ENCODE results near the gene RBCK1. TPM values are rescaled to one million over a fixed set of nuclear protein-coding genes. Genes with fewer than 3 reads are reported as not detected.
"Not testable (repeated sequence)": the region's sequence is repeated elsewhere in the genome, so short reads cannot be mapped to it uniquely, and the experiment has no call there.

RBCK1 gene
- total RNA-seq, 1 donor from 2014 or later = 44.8 TPM

GRCh38 chr20:373171-373890 is 34.8 kb upstream of the RBCK1 start:
- intact Hi-C loops (cut with micrococcal nuclease) = no loop called here
- DNase-seq = peak; percentile 47
- peak; percentile 65 for ATAC-seq

GRCh38 chr20:375265-375889 is 32.7 kb upstream of the RBCK1 start:
- DNase-seq (no peak), ATAC-seq (no peak)
- intact Hi-C loops (cut with micrococcal nuclease) = no loop called here

- intact Hi-C loops (cut with micrococcal nuclease) = no loop called here
- ATAC-seq (no peak), DNase-seq (no peak)
Observed at GRCh38 chr20:376089-376488, 32.0 kb upstream of the RBCK1 start.

- intact Hi-C loops (cut with micrococcal nuclease) = no loop called here
- DNase-seq (no peak), ATAC-seq (no peak)
Observed at GRCh38 chr20:376750-377149, 31.3 kb upstream of the RBCK1 start.

GRCh38 chr20:377578-377977 is 30.5 kb upstream of the RBCK1 start:
- intact Hi-C loops (cut with micrococcal nuclease); ATAC-seq; DNase-seq: not testable (repeated sequence)

GRCh38 chr20:378961-379336 is 29.1 kb upstream of the RBCK1 start:
- DNase-seq = no peak
- intact Hi-C loops (cut with micrococcal nuclease) = no loop called here

GRCh38 chr20:380763-381580 is 27.1 kb upstream of the RBCK1 start:
- ATAC-seq (peak; percentile 70), DNase-seq (peak; percentile 66)
- intact Hi-C loops (cut with micrococcal nuclease) = no loop called here

More at GRCh38 chr20:378961-379336, 29.1 kb upstream of the RBCK1 start:
- ATAC-seq = no peak

- ATAC-seq (peak; percentile 89), DNase-seq (peak; percentile 75)
- intact Hi-C loops (cut with micrococcal nuclease) = no loop called here
Observed at GRCh38 chr20:381581-382290, 26.4 kb upstream of the RBCK1 start.

GRCh38 chr20:382291-383115 is 25.6 kb upstream of the RBCK1 start:
- intact Hi-C loops (cut with micrococcal nuclease) = no loop called here
- DNase-seq = no peak
- ATAC-seq = peak; percentile 22

- DNase-seq (no peak), ATAC-seq (no peak)
- intact Hi-C loops (cut with micrococcal nuclease) = no loop called here
Observed at GRCh38 chr20:383889-384288, 24.2 kb upstream of the RBCK1 start.

GRCh38 chr20:384723-385122 is 23.4 kb upstream of the RBCK1 start:
- no peak for DNase-seq
- intact Hi-C loops (cut with micrococcal nuclease) = no loop called here

GRCh38 chr20:385448-385847 is 22.7 kb upstream of the RBCK1 start:
- no peak for DNase-seq
- ATAC-seq = no peak
- intact Hi-C loops (cut with micrococcal nuclease) = no loop called here

More at GRCh38 chr20:384723-385122, 23.4 kb upstream of the RBCK1 start:
- ATAC-seq = no peak

GRCh38 chr20:386634-387033 is 21.5 kb upstream of the RBCK1 start:
- DNase-seq; intact Hi-C loops (cut with micrococcal nuclease); ATAC-seq: not testable (repeated sequence)

GRCh38 chr20:387520-387919 is 20.6 kb upstream of the RBCK1 start:
- intact Hi-C loops (cut with micrococcal nuclease) = no loop called here
- DNase-seq = no peak
- ATAC-seq = no peak

- no peak for ATAC-seq
- DNase-seq = no peak
- intact Hi-C loops (cut with micrococcal nuclease) = no loop called here
Observed at GRCh38 chr20:388034-388994, 19.8 kb upstream of the RBCK1 start.

- DNase-seq = no peak
- ATAC-seq = peak; percentile 80
- intact Hi-C loops (cut with micrococcal nuclease) = no loop called here
Observed at GRCh38 chr20:389220-389619, 18.9 kb upstream of the RBCK1 start.

- no peak for DNase-seq
- intact Hi-C loops (cut with micrococcal nuclease) = no loop called here
- ATAC-seq = no peak
Observed at GRCh38 chr20:391041-391711, 16.9 kb upstream of the RBCK1 start.

Measured in left ventricle myocardium superior (tissue), 1 donor.